ENCODE results near the gene SMARCD1.

The SMARCD1 gene

GRCh38 chr12:50047693-50048250 is 37.4 kb upstream of the SMARCD1 start:
- Histone ChIP-seq H4K20me1 (ENCODE audit: low read depth, low read length) (no peaks in the 10 kb centered on the region), H3K36me3 (ENCODE audit: low read length) (no peaks in the 10 kb centered on the region), H3F3A (ENCODE audit: insufficient read depth) (no peaks in the 10 kb centered on the region), H3K9ac (ENCODE audit: low read length) (no peak overlapping the region), H3K27ac (ENCODE audit: low read depth, low read length) (no peak overlapping the region), H3K9me2 (replicated peaks; ENCODE audit: insufficient read depth, low read length) (no peaks in the 10 kb centered on the region), H3K4me2 (ENCODE audit: low read depth, low read length, poor library complexity, severe bottlenecking) (no peak overlapping the region), H3K79me2 (ENCODE audit: insufficient read depth, low read length) (no peaks in the 10 kb centered on the region), H3K27me3 (ENCODE audit: low read length) (no peaks in the 10 kb centered on the region), H3K9me3 (ENCODE audit: insufficient read depth, low read length) (no peaks in the 10 kb centered on the region), H3K4me3 (ENCODE audit: insufficient read depth, low read length, poor library complexity, severe bottlenecking) (no peak overlapping the region), H2AFZ (ENCODE audit: low read depth, low read length, severe bottlenecking) (no peak overlapping the region)
- no peak for TF ChIP-seq EZH2phosphoT487 (conservative IDR thresholded peaks at IDR 0.05; ENCODE audit: low read length)
- TF ChIP-seq CTCF (IDR thresholded peaks at IDR 0.05; ENCODE audit: insufficient read depth, low read length, poor library complexity, severe bottlenecking) = no peak

GRCh38 chr12:50049254-50050118 is 35.7 kb upstream of the SMARCD1 start:
- Histone ChIP-seq H3K4me2 (ENCODE audit: low read depth, low read length, poor library complexity, severe bottlenecking) (no peak overlapping the region), H4K20me1 (ENCODE audit: low read depth, low read length) (no peaks in the 10 kb centered on the region), H3K36me3 (ENCODE audit: low read length) (no peaks in the 10 kb centered on the region), H3K79me2 (ENCODE audit: insufficient read depth, low read length) (no peaks in the 10 kb centered on the region), H3K27me3 (ENCODE audit: low read length) (no peaks in the 10 kb centered on the region), H2AFZ (ENCODE audit: low read depth, low read length, severe bottlenecking) (no peak overlapping the region), H3K27ac (ENCODE audit: low read depth, low read length) (no peak overlapping the region), H3K9ac (ENCODE audit: low read length) (no peak overlapping the region), H3K4me3 (ENCODE audit: insufficient read depth, low read length, poor library complexity, severe bottlenecking) (no peak overlapping the region), H3F3A (ENCODE audit: insufficient read depth) (no peaks in the 10 kb centered on the region), H3K9me3 (ENCODE audit: insufficient read depth, low read length) (no peaks in the 10 kb centered on the region), H3K9me2 (replicated peaks; ENCODE audit: insufficient read depth, low read length) (no peaks in the 10 kb centered on the region)
- no peak for TF ChIP-seq CTCF (IDR thresholded peaks at IDR 0.05; ENCODE audit: insufficient read depth, low read length, poor library complexity, severe bottlenecking)
- TF ChIP-seq EZH2phosphoT487 (conservative IDR thresholded peaks at IDR 0.05; ENCODE audit: low read length) = no peak

- H3K79me2 ChIP-seq (ENCODE audit: insufficient read depth, low read length) = no peaks in the 10 kb centered on the region
- no peaks in the 10 kb centered on the region for H3K36me3 ChIP-seq (ENCODE audit: low read length)
Observed at GRCh38 chr12:50050119-50050385, 35.1 kb upstream of the SMARCD1 start.

More at GRCh38 chr12:50050119-50050385, 35.1 kb upstream of the SMARCD1 start:
- Histone ChIP-seq H3F3A (ENCODE audit: insufficient read depth) (no peaks in the 10 kb centered on the region), H4K20me1 (ENCODE audit: low read depth, low read length) (no peaks in the 10 kb centered on the region), H3K27ac (ENCODE audit: low read depth, low read length) (no peak overlapping the region), H3K9me2 (replicated peaks; ENCODE audit: insufficient read depth, low read length) (no peaks in the 10 kb centered on the region), H3K9ac (ENCODE audit: low read length) (no peak overlapping the region), H3K27me3 (ENCODE audit: low read length) (no peaks in the 10 kb centered on the region), H3K4me3 (ENCODE audit: insufficient read depth, low read length, poor library complexity, severe bottlenecking) (no peak overlapping the region), H3K9me3 (ENCODE audit: insufficient read depth, low read length) (no peaks in the 10 kb centered on the region), H2AFZ (ENCODE audit: low read depth, low read length, severe bottlenecking) (no peak overlapping the region), H3K4me2 (ENCODE audit: low read depth, low read length, poor library complexity, severe bottlenecking) (no peak overlapping the region)
- TF ChIP-seq CTCF (IDR thresholded peaks at IDR 0.05; ENCODE audit: insufficient read depth, low read length, poor library complexity, severe bottlenecking) (no peak), EZH2phosphoT487 (conservative IDR thresholded peaks at IDR 0.05; ENCODE audit: low read length) (no peak)

Data from SU-DHL-6 (cell line).